Fibroblast of villous mesenchyme (primary cell): ENCODE data around the gene RALGPS1. TPM values are rescaled to one million over a fixed set of nuclear protein-coding genes. Genes with fewer than 3 reads are reported as not detected.

Source experiments
- DNase-seq: peaks from one replicate; pipeline ENCODE4 v3.0.0-alpha.2; 2010; ENCODE audit warnings: low read depth
- H3K4me3 ChIP-seq: 2 replicates; pipeline ENCODE4 v1.5.1; 2011; ENCODE audit warnings: low read depth, mild to moderate bottlenecking, low read length
- CTCF ChIP-seq: IDR thresholded peaks from 2 replicates; pipeline ENCODE4 v1.5.1; 2012; ENCODE audit warnings: low read depth, mild to moderate bottlenecking, low read length; ENCODE audit not compliant: insufficient read depth
- total RNA-seq: library from RNA; depleted of rRNA; stranded (reverse); fragments of >200 nt; gene quantifications from 2 replicates; pipeline ENCODE4 v1.2.3, GENCODE V29; 2012

RALGPS1 gene
- total RNA-seq, 1 donor, result 2.6 TPM

DNA sequence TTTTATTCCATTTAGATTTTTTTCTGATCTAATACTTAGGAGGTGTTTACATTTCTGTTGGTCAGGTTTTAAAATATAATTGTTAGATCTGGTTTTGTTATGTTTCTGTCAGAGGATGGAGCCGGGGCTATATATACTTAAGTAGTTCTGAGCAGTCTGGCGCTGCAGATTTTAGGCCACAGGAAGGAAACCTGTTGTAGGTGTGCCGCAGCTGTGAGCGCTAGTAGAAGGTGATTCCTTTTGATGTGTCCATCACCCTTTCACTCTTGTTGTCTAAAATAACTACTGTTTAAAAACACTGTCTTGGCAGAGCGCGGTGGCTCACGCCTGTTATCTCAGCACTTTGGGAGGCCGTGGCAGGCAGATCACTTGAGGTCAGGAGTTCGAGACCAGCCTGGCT lies 37.2 kb upstream of the RALGPS1 start:
- no peak for DNase-seq
- no peak for TF ChIP-seq CTCF
- H3K4me3 ChIP-seq, result no peak overlapping the region

GRCh38 chr9:126879288-126879687 lies 35.3 kb upstream of the RALGPS1 start:
- no peak overlapping the region for H3K4me3 ChIP-seq
- TF ChIP-seq CTCF, result no peak
- no peak for DNase-seq

- H3K4me3 ChIP-seq, result no peak overlapping the region
- DNase-seq, result no peak
- TF ChIP-seq CTCF, result no peak
Measured at GRCh38 chr9:126880226-126880946, 34.2 kb upstream of the RALGPS1 start.

DNA sequence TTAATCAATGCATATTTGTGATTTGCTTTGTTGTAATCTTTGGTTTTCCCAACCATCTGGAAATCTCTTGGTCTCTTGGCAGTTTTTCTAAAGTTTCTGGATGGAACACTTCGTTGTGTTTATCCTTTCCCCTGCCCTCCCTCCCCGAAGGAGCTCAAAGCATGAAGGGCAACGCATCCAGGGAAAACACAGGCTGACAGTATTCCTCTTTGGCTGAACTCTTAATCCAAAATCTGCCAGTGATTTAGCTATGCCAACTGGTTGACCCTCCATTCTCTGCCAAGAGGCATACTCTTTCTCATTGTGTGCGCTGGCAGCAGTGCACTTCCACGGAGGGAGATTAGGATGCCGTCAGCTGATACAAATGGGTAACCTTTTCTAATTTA lies 33.6 kb upstream of the RALGPS1 start:
- H3K4me3 ChIP-seq, result no peak overlapping the region
- DNase-seq, result no peak
- no peak for TF ChIP-seq CTCF

GRCh38 chr9:126882746-126883145 lies 31.8 kb upstream of the RALGPS1 start:
- no peak overlapping the region for H3K4me3 ChIP-seq
- DNase-seq, result no peak
- no peak for TF ChIP-seq CTCF

DNA sequence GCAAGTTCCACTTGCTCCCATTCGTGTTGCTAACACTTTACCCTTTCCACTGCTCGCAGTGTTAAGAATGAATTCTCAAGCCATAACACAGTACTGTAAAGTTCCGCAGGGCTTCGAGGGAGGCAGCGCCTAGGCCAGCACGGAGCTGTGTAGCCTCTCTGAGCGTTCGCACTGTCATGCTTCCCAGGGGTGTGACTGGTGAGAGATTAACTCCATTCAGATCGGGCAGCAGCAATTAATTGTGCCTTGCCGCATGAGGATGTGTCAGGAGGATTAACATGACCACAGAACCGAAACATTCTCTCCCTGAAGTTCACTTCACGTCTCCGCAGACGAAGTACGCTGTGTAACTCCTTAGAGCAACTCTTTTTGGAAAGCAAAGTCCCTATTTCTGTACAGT lies 30.9 kb upstream of the RALGPS1 start:
- H3K4me3 ChIP-seq, result no peak overlapping the region
- TF ChIP-seq CTCF, result no peak
- no peak for DNase-seq

DNA sequence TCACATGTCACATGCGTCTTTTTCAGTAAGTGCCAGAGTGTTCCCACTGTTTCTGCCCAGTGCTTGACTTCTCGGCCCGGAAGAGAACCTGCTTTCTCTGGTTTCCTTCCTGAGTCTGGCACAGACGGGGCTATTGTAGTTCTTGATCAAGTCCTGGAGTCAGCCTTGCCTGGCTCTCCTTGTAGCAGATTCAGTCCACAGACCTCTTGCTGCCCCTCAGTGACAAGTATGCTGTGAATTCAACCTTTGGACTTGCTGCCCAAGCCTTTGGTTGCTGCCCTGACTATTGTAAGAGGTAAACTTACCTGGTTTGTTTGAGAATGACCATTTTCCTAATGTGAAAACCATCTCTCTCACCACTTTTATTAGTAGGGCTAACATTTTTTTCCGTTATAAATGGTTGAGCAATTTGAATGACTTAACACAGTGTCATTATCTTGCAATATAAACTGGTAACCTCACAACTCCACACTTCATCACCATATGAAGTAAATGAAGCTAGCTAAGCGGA lies 29.4 kb upstream of the RALGPS1 start:
- no peak for TF ChIP-seq CTCF
- DNase-seq, result no peak

More for the DNA sequence above, 29.4 kb upstream of the RALGPS1 start:
- no peak overlapping the region for H3K4me3 ChIP-seq
